ENCODE measurements around the gene ADCY4.

Gene ADCY4

DNA sequence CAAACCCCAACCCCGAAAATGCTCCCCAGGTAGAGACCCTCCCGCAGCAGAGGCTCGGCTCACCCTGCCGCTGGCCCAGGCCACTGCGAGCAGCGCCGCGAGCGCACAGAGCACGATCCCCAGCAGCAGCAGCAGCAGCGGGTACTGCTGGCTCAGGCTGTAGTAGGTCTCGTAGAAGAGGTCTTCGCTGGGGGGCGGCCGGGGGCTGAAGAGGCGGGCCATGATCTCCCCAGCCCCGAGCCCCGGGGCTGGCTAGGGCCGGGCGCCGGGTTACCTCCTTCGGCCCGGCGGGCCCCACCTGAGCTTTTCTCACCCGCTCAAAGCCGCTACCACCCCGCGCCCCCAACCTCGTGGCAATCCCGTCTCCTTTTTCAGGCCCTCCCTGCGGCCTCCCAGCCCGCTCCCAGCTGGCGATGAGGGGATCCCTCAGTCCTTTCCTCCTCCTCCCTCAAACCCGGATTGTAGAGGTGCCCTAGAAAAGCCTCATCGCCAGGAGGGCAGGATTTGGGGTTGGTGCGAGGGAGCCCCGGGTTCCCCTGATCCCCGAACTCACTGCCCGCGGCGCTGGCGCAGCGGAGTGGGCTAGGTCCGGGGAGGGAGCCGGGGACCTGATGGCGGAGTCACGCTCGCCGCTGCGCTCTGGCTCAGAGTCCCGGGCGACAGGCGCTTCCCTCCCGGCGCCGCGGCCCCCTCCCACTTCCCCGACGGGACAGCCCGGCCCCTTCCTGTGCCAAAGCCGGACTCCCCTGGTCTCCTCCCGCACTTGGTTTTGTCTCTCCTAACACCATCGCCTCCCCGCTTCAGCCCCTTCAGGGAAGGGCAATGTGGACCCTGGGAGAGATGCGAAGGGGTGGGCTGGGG is at the start of gene ADCY4:
TSS of gene ADCY4 (minus strand) at position 641 of the 861 bp plus-strand sequence. CDS start at position 222, 419 bp downstream.
- no peak for DNase-seq (ENCODE audit: low read depth)
- peak within 1 kb of the TSS; percentile 48 for H3K4me3 ChIP-seq (replicated peaks; ENCODE audit: low read depth, low read length)
- TF ChIP-seq, protein P1, sequence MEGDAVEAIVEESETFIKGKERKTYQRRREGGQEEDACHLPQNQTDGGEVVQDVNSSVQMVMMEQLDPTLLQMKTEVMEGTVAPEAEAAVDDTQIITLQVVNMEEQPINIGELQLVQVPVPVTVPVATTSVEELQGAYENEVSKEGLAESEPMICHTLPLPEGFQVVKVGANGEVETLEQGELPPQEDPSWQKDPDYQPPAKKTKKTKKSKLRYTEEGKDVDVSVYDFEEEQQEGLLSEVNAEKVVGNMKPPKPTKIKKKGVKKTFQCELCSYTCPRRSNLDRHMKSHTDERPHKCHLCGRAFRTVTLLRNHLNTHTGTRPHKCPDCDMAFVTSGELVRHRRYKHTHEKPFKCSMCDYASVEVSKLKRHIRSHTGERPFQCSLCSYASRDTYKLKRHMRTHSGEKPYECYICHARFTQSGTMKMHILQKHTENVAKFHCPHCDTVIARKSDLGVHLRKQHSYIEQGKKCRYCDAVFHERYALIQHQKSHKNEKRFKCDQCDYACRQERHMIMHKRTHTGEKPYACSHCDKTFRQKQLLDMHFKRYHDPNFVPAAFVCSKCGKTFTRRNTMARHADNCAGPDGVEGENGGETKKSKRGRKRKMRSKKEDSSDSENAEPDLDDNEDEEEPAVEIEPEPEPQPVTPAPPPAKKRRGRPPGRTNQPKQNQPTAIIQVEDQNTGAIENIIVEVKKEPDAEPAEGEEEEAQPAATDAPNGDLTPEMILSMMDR (IDR thresholded peaks at IDR 0.05; ENCODE audit: low read length, missing control alignments), result no peak

GRCh38 chr14:24384169-24384568 is 49.3 kb upstream of the ADCY4 start:
- TF ChIP-seq, protein P1 (IDR thresholded peaks at IDR 0.05; ENCODE audit: low read length, missing control alignments), result no peak
- H3K4me3 ChIP-seq (replicated peaks; ENCODE audit: low read depth, low read length), result no peak overlapping the region
- DNase-seq (ENCODE audit: low read depth), result no peak

- no peak overlapping the region for H3K4me3 ChIP-seq (replicated peaks; ENCODE audit: low read depth, low read length)
- TF ChIP-seq, protein P1 (IDR thresholded peaks at IDR 0.05; ENCODE audit: low read length, missing control alignments), result no peak
Observed at GRCh38 chr14:24382064-24382371, 47.1 kb upstream of the ADCY4 start.

GRCh38 chr14:24381363-24382063 is 46.6 kb upstream of the ADCY4 start:
- TF ChIP-seq, protein P1 (IDR thresholded peaks at IDR 0.05; ENCODE audit: low read length, missing control alignments), result no peak
- no peak overlapping the region for H3K4me3 ChIP-seq (replicated peaks; ENCODE audit: low read depth, low read length)
- DNase-seq (ENCODE audit: low read depth), result no peak

More at GRCh38 chr14:24382064-24382371, 47.1 kb upstream of the ADCY4 start:
- DNase-seq (ENCODE audit: low read depth), result no peak

- H3K4me3 ChIP-seq (replicated peaks; ENCODE audit: low read depth, low read length), result no peak overlapping the region
- no peak for DNase-seq (ENCODE audit: low read depth)
- TF ChIP-seq, protein P1 (IDR thresholded peaks at IDR 0.05; ENCODE audit: low read length, missing control alignments), result no peak
Observed at GRCh38 chr14:24379907-24380730, 45.2 kb upstream of the ADCY4 start.

DNA sequence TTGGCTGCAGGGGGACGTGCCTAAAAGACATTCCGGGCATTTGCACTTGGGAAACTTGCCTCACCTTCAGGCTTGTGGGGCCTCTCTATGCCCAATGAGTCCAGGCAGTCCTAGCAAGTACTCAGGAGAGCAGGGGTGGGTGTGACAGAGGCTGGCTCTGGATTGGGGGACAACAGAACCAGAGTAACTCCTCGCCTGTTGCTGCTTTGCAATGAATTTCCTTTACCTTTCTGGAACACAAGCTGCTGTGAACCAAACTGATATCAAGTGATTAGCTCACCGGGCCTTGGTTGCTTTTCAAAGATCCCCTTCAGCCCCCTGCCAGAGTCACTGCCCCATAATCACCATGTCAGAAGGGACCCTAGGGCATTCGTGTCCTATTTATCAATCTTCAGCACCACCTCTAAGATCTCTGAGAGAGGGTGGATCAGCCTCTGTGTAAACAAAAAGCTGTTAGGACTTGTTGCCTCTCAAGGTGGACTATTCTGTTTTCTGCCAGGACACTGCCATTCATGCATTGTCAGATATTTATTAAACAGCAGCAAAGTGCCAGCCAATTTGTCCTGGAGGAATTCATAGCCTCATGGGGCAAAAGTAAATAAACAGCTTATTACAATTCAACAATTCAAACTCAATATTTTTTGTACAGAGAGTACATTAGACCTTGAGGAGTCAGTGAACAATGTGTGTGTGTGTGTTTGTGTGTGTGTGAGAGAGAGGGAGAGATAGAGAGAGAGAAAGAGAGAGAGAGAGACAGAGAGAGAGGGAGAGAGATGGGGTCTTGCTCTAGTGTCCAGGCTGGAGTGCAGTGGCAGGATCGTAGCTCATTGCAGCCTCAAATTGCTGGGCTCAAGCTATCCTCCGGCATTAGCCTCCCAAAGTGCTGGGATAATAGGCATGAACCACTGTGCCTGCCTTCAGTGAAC is 44.4 kb upstream of the ADCY4 start:
- TF ChIP-seq, protein P1 (IDR thresholded peaks at IDR 0.05; ENCODE audit: low read length, missing control alignments), result no peak
- no peak for DNase-seq (ENCODE audit: low read depth)
- H3K4me3 ChIP-seq (replicated peaks; ENCODE audit: low read depth, low read length), result no peak overlapping the region
